GM12801 (cell line): ENCODE results near the gene BTNL3.

Experiments used
- TF ChIP-seq, protein P1 (sequence below): IDR thresholded peaks from one replicate; pipeline ENCODE4 v1.5.1; 2011; ENCODE audit warnings: control low read depth; ENCODE audit not compliant: insufficient read length; ENCODE audit errors: extremely low read depth

Gene BTNL3

DNA sequence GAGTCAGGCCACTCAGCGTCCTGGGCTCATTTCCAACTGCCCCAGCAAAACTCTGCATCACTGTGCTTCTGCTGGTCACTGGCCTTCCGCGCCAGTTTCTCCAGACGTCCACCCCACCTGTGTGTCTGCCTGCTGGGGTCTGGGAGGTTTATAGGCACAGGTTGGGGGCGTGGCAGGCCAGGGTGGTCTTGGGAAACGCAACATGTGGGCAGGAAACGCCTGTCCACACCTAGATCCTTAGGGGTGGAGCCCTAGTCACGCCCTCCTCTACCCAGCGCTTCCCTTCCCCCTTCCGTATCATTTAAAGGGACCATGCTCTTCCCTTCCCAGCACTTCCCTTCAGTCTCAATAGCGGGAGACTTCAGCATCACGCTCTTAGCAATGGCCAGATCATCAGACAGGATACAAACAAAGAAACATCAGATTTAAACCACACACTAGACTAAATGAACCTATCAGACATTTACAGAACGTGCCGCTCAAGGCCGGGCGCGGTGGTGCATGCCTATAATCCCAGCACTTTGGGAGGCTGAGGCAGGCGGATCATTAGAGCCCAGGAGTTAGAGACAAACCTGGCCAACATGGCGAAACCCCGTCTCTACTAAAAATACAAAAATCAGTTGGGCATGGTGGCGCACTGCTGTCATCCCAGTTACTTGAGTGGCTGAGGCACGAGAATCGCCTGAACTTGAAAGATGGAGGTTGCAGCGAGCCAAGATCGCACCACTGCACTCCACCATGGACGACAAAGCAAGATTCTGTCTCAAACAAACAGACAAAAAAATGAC, 39.6 kb downstream of the BTNL3 start:
- TF ChIP-seq, protein P1, sequence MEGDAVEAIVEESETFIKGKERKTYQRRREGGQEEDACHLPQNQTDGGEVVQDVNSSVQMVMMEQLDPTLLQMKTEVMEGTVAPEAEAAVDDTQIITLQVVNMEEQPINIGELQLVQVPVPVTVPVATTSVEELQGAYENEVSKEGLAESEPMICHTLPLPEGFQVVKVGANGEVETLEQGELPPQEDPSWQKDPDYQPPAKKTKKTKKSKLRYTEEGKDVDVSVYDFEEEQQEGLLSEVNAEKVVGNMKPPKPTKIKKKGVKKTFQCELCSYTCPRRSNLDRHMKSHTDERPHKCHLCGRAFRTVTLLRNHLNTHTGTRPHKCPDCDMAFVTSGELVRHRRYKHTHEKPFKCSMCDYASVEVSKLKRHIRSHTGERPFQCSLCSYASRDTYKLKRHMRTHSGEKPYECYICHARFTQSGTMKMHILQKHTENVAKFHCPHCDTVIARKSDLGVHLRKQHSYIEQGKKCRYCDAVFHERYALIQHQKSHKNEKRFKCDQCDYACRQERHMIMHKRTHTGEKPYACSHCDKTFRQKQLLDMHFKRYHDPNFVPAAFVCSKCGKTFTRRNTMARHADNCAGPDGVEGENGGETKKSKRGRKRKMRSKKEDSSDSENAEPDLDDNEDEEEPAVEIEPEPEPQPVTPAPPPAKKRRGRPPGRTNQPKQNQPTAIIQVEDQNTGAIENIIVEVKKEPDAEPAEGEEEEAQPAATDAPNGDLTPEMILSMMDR, result no peak

DNA sequence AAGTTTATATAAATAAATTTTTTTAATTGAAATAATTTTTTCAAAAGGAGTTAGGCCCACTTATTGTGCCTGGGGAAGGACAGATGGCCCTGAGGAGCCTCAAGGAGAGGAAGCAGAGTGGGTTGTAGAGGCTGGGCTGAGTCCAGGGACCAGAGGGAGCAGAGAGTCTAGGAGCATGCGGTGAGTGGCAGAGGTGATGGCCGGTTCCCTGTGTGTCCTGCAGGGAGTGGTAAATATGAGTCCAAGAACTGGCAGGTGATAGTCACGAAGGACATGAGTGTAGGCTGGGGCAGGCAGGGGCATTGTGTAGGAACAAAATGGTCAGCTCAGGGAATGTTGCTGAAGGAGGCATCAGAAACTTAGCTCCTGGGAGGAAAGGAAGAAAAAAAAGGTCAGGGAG, 43.1 kb downstream of the BTNL3 start:
- TF ChIP-seq, protein P1, result no peak

DNA sequence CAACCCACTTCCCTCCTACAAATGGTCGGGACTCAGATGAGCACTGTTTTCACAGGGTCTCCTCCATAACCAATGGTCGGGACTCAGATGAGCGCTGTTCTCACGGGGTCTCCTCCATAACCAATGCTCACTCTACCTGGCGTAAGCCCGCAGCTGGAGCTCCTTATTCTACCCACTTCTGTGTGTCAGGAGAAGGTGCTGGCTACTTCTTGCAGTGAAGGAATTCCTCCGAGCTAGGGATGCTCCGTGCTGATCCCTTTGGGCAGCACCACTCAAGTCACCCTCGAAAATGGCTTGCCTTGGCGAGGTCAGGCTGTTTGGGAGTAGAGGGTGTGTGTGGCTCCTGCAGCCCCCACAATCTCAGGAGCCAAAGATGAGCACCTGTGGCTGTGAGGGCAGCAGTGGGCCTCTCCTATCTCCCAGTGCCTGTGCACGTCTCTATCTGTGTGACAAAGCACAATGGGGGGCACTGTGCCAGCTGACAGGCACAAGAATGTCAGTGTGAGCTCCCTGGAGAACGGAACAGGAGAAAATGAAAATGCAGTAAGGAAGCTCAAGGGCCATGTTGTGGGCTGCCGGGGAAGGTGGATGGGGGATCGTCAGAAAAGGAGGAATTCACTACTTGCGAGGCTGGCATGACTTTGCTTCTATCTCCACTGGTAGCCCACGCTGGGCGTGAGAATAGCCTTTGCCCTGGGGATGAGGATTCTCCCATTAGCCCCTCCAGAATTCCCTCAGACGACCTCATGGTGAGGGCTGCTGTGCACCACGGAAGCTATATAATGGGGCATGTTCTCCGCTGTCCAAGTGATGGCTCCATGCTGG, 47.6 kb downstream of the BTNL3 start:
- TF ChIP-seq, protein P1, result no peak

DNA sequence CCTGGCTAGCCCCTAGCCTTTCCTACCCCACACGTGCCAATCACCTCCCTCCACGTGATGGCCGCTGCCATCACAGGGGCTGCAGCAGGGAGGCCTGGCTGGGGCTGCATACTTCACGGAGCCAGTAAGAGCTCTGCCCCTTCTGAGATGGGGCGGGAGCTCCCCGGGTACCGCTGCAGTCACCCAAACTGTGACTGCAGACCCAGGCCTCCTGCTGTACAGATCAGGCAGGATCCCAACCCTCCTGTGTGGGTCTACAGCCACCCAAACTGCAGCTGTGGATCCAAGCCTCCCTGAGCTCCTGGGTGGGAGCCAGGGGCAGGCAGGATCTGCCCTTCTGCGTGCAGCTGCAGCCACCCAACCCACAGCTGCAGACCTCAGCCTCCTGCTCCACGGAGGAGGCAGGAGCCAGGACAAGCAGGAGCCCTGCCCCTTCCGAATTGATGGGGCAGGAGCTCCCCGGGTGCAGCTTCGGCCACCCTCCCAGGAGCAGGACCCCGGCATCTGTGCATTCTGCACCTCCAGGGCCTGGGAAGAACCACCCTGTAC, 48.2 kb downstream of the BTNL3 start:
- TF ChIP-seq, protein P1, result no peak

DNA sequence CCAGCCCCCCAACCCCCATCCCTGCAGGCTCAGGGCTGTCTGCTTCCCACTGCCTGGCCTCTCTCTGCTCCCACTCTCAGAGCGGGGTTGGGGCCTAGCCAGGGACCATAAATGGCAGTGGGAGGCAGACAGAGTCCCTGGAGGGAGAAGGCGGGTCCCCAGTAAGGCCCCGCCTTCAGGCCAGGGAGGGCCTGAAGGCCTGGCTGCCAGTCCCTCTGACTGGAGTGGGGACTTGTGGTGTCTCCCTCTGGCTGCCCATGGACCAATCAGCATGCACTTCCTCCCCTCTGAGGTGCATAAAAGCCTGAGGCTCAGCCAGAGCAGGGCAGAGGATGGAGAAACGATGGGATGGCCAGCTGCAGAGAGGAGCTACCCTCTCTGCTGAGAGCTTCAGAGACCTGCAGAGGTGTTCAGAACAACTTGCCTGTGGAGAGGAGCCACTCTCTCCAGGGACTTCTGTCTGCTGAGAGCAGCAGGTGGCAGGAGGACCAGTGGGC, 48.8 kb downstream of the BTNL3 start:
- TF ChIP-seq, protein P1, result no peak

DNA sequence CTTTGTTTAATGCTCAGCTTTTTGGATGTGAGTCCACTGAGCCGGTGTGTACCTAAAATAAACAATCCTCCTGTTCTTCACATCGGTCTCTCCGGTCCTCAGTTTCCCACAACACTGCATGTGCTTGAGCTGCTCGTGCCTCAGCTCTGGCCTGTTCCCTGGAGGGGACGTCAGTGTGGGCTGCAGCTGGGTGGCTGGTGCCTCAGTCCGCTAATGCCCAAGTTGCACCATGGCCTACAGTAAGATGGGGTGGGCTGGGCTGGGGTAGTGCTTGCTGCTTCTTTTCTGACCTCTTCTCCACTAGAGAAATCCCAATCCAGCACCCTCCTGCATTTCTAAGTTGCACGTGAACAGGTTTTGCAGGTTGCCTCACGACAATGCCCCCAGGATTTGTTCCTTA, 50.8 kb downstream of the BTNL3 start:
- TF ChIP-seq, protein P1, result no peak

DNA sequence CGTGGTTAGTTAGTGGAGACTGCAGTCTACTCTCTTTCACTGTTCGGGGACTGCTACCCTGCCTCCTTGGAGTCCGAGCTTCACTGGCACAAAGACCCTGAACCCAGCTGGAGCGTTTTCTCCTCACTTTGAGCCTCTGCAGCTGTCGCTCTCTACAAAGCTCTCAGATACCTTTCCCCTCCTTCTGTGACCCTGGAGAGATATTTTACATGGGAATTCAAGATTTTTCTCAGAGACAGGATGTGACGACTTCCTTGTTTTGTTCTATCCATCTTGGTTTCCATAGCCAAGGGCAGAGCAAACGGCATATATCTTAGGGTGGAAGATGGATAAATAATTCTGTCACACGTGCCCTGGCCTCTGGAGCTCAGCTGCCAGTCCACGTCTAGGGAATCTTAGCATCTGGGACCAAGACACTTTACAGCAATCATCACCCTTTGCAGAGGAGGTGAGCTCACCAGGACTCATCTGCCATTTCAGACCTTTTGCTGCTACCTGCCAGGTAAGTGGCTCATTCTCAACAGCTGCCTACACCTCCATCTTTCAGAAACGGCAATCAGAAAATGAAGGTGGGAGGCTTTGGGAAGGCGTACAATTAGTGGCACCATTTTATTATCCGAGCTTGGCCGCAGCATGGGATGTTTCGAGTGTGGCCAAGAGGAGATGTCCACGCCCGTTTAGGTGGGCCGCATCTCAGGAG, 51.4 kb downstream of the BTNL3 start, which contains the start of gene BTNL9:
Gene BTNL9, plus strand, starts transcription at position 336 of the 700 bp plus-strand sequence. CDS start 5,224 bp downstream, outside the sequence.
- TF ChIP-seq, protein P1, result no peak
